IMR-90 (cell line): Measurements from ENCODE around the gene MAPKAPK2. TPM values are rescaled to one million over a fixed set of nuclear protein-coding genes. Genes with fewer than 3 reads are reported as not detected.

Experiments used
- ATAC-seq: fragments of 200-7000 bp; cut with Tn5 transposase; 2 replicates; pipeline ENCODE4 v1.9.1; 2020; ENCODE audit warnings: low read depth, mild to moderate bottlenecking, moderate library complexity
- BruUV-seq: library from RNA; stranded (reverse); fragments of 400-500 nt; replicated peaks from 2 replicates; lab custom pipeline; 2021; lab: Mats Ljungman, UMichigan
- CTCF ChIA-PET: fragments of 300-600 bp; formaldehyde crosslinking; extraction: SDS; loops from one replicate; lab custom pipeline; 2021; ENCODE audit warnings: antibody characterized with exemption; lab: Yijun Ruan, JAX
- POLR2A ChIA-PET: fragments of 300-600 bp; sonication (Branson Sonifier 250); formaldehyde crosslinking; loops from one replicate; lab custom pipeline; 2022; ENCODE audit warnings: antibody characterized with exemption; ENCODE audit not compliant: unreplicated experiment; lab: Charles Lee
- DNase-seq: peaks from one replicate; pipeline ENCODE4 v3.0.0; 2013
- H2AFZ ChIP-seq: replicated peaks from 2 replicates; pipeline ENCODE3; 2013; ENCODE audit warnings: low read length, mild to moderate bottlenecking; ENCODE audit not compliant: poor library complexity
- H2AK5ac ChIP-seq: 2 replicates; pipeline ENCODE4 v1.6.1; 2013; ENCODE audit warnings: low read depth, low read length, inconsistent platforms
- H2AK9ac ChIP-seq: replicated peaks from 2 replicates; pipeline ENCODE3; 2013; ENCODE audit warnings: mild to moderate bottlenecking, low read depth, low read length, moderate library complexity; ENCODE audit not compliant: poor library complexity
- H2BK120ac ChIP-seq: 2 replicates; pipeline ENCODE4 v1.6.1; 2013; ENCODE audit warnings: low read depth, low read length, inconsistent platforms
- H2BK15ac ChIP-seq: 3 replicates; pipeline ENCODE4 v1.6.1; 2013; ENCODE audit warnings: low read depth, low read length, inconsistent platforms
- H2BK20ac ChIP-seq: 2 replicates; pipeline ENCODE4 v1.6.1; 2013; ENCODE audit warnings: low read depth, mild to moderate bottlenecking, inconsistent platforms, low read length, moderate library complexity
- H2BK5ac ChIP-seq: 2 replicates; pipeline ENCODE4 v1.6.1; 2013; ENCODE audit warnings: mild to moderate bottlenecking, low read depth, low read length, inconsistent platforms; ENCODE audit not compliant: poor library complexity, severe bottlenecking
- H3K14ac ChIP-seq: replicated peaks from 2 replicates; pipeline ENCODE4 v1.6.1; 2013; ENCODE audit warnings: low read depth, low read length, inconsistent platforms
- H3K18ac ChIP-seq: 2 replicates; pipeline ENCODE4 v1.6.1; 2013; ENCODE audit warnings: low read depth, low read length, control low read depth
- H3K23ac ChIP-seq: 2 replicates; pipeline ENCODE4 v1.6.1; 2013; ENCODE audit warnings: low read depth, low read length, inconsistent platforms
- H3K27ac ChIP-seq: 2 replicates; pipeline ENCODE4 v1.5.1; 2013; ENCODE audit warnings: mild to moderate bottlenecking, control low read depth, low read length; ENCODE audit not compliant: insufficient read depth
- H3K27me3 ChIP-seq: 2 replicates; pipeline ENCODE4 v1.6.1; 2013; ENCODE audit warnings: low read length; ENCODE audit not compliant: control insufficient read depth, insufficient read depth
- H3K36me3 ChIP-seq: 2 replicates; pipeline ENCODE4 v1.6.1; 2013; ENCODE audit warnings: low read length, mixed read lengths; ENCODE audit not compliant: control insufficient read depth, insufficient read depth
- H3K4ac ChIP-seq: 2 replicates; pipeline ENCODE4 v1.6.1; 2013; ENCODE audit warnings: low read depth, low read length, inconsistent platforms
- H3K4me1 ChIP-seq: 2 replicates; pipeline ENCODE4 v1.6.1; 2013; ENCODE audit warnings: low read length, mixed read lengths; ENCODE audit not compliant: control insufficient read depth, insufficient read depth
- H3K4me2 ChIP-seq: 2 replicates; pipeline ENCODE4 v1.6.1; 2013; ENCODE audit warnings: low read depth, mild to moderate bottlenecking, control low read depth, low read length, moderate library complexity
- H3K4me3 ChIP-seq: 2 replicates; pipeline ENCODE4 v1.5.1; 2013; ENCODE audit warnings: low read depth, mild to moderate bottlenecking, control low read depth, low read length, moderate library complexity; ENCODE audit not compliant: insufficient read depth
- H3K56ac ChIP-seq: 2 replicates; pipeline ENCODE4 v1.6.1; 2013; ENCODE audit warnings: low read length, inconsistent platforms; ENCODE audit not compliant: insufficient read depth; ENCODE audit errors: extremely low read depth
- H3K79me1 ChIP-seq, 2 experiments: 2 replicates each; pipeline ENCODE4 v1.6.1; 2013; ENCODE audit warnings: low read length in 2 of 2, inconsistent platforms in 1 of 2, low read depth in 1 of 2
- H3K9ac ChIP-seq: 2 replicates; pipeline ENCODE4 v1.6.1; 2013; ENCODE audit warnings: low read depth, low read length, control low read depth
- H3K9me1 ChIP-seq: 2 replicates; pipeline ENCODE4 v1.6.1; 2013; ENCODE audit warnings: low read length, inconsistent platforms; ENCODE audit not compliant: insufficient read depth
- H3K9me3 ChIP-seq: 2 replicates; pipeline ENCODE4 v1.6.1; 2013; ENCODE audit warnings: low read length; ENCODE audit not compliant: control insufficient read depth, insufficient read depth
- H4K20me1 ChIP-seq: 2 replicates; pipeline ENCODE4 v1.6.1; 2013; ENCODE audit warnings: low read length, inconsistent platforms; ENCODE audit not compliant: insufficient read depth
- H4K5ac ChIP-seq: 2 replicates; pipeline ENCODE4 v1.6.1; 2013; ENCODE audit warnings: mild to moderate bottlenecking, low read depth, low read length, control low read depth
- H4K8ac ChIP-seq, 2 experiments: 2 replicates each; pipeline ENCODE4 v1.6.1; 2013; ENCODE audit warnings: low read depth in 2 of 2, low read length in 2 of 2, control low read depth in 1 of 2, inconsistent platforms in 1 of 2
- H4K91ac ChIP-seq: 2 replicates; pipeline ENCODE4 v1.6.1; 2013; ENCODE audit warnings: low read depth, low read length, inconsistent platforms; ENCODE audit not compliant: insufficient read depth
- BHLHE40 ChIP-seq: fragments of 150-350 bp; IDR thresholded peaks from 2 replicates; pipeline ENCODE4 v1.6.1; 2016; ENCODE audit warnings: mild to moderate bottlenecking, low read depth, low read length
- CEBPB ChIP-seq: IDR thresholded peaks from 2 replicates; pipeline ENCODE4 v1.6.1; 2012; ENCODE audit warnings: low read depth, low read length, improper control_type of control experiment
- CHD1 ChIP-seq: IDR thresholded peaks from 2 replicates; pipeline ENCODE4 v1.6.1; 2012; ENCODE audit warnings: low read depth, low read length, improper control_type of control experiment
- CTCF ChIP-seq: conservative IDR thresholded peaks from 2 replicates; pipeline ENCODE4 v1.5.1; 2012; ENCODE audit warnings: mild to moderate bottlenecking, low read depth, low read length, improper control_type of control experiment
- ELK1 ChIP-seq: fragments of 150-350 bp; IDR thresholded peaks from 2 replicates; pipeline ENCODE4 v1.6.1; 2016; ENCODE audit warnings: low read depth, mild to moderate bottlenecking, low read length, moderate library complexity, borderline replicate concordance
- FOS ChIP-seq: fragments of 150-350 bp; IDR thresholded peaks from 2 replicates; pipeline ENCODE4 v1.6.1; 2016; ENCODE audit warnings: low read depth, low read length
- MAFK ChIP-seq: IDR thresholded peaks from 2 replicates; pipeline ENCODE4 v1.6.1; 2012; ENCODE audit warnings: low read depth, low read length, improper control_type of control experiment
- MAZ ChIP-seq: IDR thresholded peaks from 2 replicates; pipeline ENCODE4 v1.6.1; 2012; ENCODE audit warnings: low read depth, mild to moderate bottlenecking, low read length, improper control_type of control experiment, moderate library complexity, borderline replicate concordance
- MXI1 ChIP-seq: IDR thresholded peaks from 2 replicates; pipeline ENCODE4 v1.6.1; 2012; ENCODE audit warnings: low read depth, mild to moderate bottlenecking, low read length, moderate library complexity, borderline replicate concordance
- NFE2L2 ChIP-seq: fragments of 150-350 bp; IDR thresholded peaks from 2 replicates; pipeline ENCODE4 v1.6.1; 2016; ENCODE audit warnings: low read depth, mild to moderate bottlenecking, low read length
- POLR2A ChIP-seq: IDR thresholded peaks from 2 replicates; pipeline ENCODE4 v1.6.1; 2012; ENCODE audit warnings: mild to moderate bottlenecking, low read depth, low read length
- RAD21 ChIP-seq: IDR thresholded peaks from 2 replicates; pipeline ENCODE4 v1.6.1; 2012; ENCODE audit warnings: low read length, improper control_type of control experiment
- RCOR1 ChIP-seq: IDR thresholded peaks from 2 replicates; pipeline ENCODE4 v1.6.1; 2012; ENCODE audit warnings: mild to moderate bottlenecking, low read length, improper control_type of control experiment; ENCODE audit not compliant: insufficient replicate concordance
- RFX5 ChIP-seq: IDR thresholded peaks from 2 replicates; pipeline ENCODE4 v1.8.0; 2012; ENCODE audit warnings: low read depth, mild to moderate bottlenecking, low read length, moderate library complexity
- SMC3 ChIP-seq: fragments of 150-350 bp; IDR thresholded peaks from 2 replicates; pipeline ENCODE4 v1.6.1; 2016; ENCODE audit warnings: low read depth, mild to moderate bottlenecking, antibody characterized with exemption, low read length, moderate library complexity
- USF2 ChIP-seq: fragments of 150-350 bp; IDR thresholded peaks from 2 replicates; pipeline ENCODE4 v1.6.1; 2017; ENCODE audit warnings: mild to moderate bottlenecking, antibody characterized with exemption, low read length, low read depth
- WGBS, 2 experiments: methylation state at CpG; one replicate each; pipeline versions ENCODE4 v1.1.5 to v1.1.7; 2013; ENCODE audit warnings: missing lambda C conversion rate in 2 of 2; ENCODE audit not compliant: insufficient read length in 1 of 2; ENCODE audit errors: extremely low coverage in 2 of 2; 5-methylcytosine and 5-hydroxymethylcytosine counted together
- dilution Hi-C: fragments of 300-500 bp; cut with HindIII; formaldehyde crosslinking; loops from one replicate; pipeline ENCODE4 v1.14.3; 2018; ENCODE audit warnings: low sequenced_read_pairs; ENCODE audit not compliant: unreplicated experiment
- in situ Hi-C: fragments of 300-500 bp; cut with MboI; formaldehyde crosslinking; loops from 3 replicates; pipeline ENCODE4 v1.14.3; 2019; ENCODE audit warnings: low sequenced_read_pairs, inconsistent platforms, mixed read lengths
- intact Hi-C: fragments of 100-400 bp; cut with micrococcal nuclease; formaldehyde crosslinking; loops from 2 replicates; pipeline ENCODE4 v1.10.0; 2022
- polyA plus RNA-seq, 3 experiments: library from polyadenylated mRNA; depleted of rRNA; stranded (reverse); fragments of >200 nt; gene quantifications; 2 replicates each; pipeline ENCODE4 v1.2.3, GENCODE V29; 2012; ENCODE audit warnings: low replicate concordance in 1 of 3
- total RNA-seq: library from RNA; depleted of rRNA; stranded (reverse); fragments of >200 nt; gene quantifications from 2 replicates; pipeline ENCODE4 v1.2.3, GENCODE V29; 2012

Gene MAPKAPK2
- total and polyA plus RNA-seq, 2 of the 4 experiments (the other 2 are of a cell fraction), result 56.5 to 66.4 TPM

GRCh38 chr1:206703661-206704060, 19.0 kb downstream of the MAPKAPK2 start:
- no peak overlapping the region for H3K14ac ChIP-seq
- H2BK120ac ChIP-seq, result no peak overlapping the region
- no peak for ATAC-seq
- H3K18ac ChIP-seq, result no peak overlapping the region
- in situ Hi-C loops (no loop called here), intact Hi-C loops (loop anchor here (2.0 kb wide), 1 partner anchor 17 kb away; no protein-coding TSS in a partner anchor), dilution Hi-C loops (no loop called here)
- peaks cover 2% of the 10 kb centered on the region; the same call in 1 of the 2 replicates for H3K36me3 ChIP-seq
- H3K4me1 ChIP-seq, result peaks cover 39% of the 10 kb centered on the region
- H3K4me3 ChIP-seq, result no peak overlapping the region
- H2BK15ac ChIP-seq, result no peak overlapping the region
- no peak overlapping the region for H3K9ac ChIP-seq
- no peak overlapping the region for H3K56ac ChIP-seq
- peaks cover 100% of the 10 kb centered on the region for H4K20me1 ChIP-seq
- H2AFZ ChIP-seq, result no peak overlapping the region
- BruUV-seq, result no TSS peak
- H3K4ac ChIP-seq, result no peak overlapping the region
- no peak overlapping the region for H4K8ac ChIP-seq
- H2BK20ac ChIP-seq, result no peak overlapping the region
- H3K27ac ChIP-seq, result no peak overlapping the region
- TF ChIP-seq RFX5, result no peak
- no peak for TF ChIP-seq NFE2L2
- TF ChIP-seq RAD21, result no peak
- no peak for TF ChIP-seq ELK1
- no peak for TF ChIP-seq RCOR1
- TF ChIP-seq CTCF, result no peak
- no peak for TF ChIP-seq BHLHE40
- no peak for TF ChIP-seq MAZ
- TF ChIP-seq CHD1, result no peak
- TF ChIP-seq MXI1, result no peak
- no peak for TF ChIP-seq SMC3
- TF ChIP-seq CEBPB, result no peak
- TF ChIP-seq POLR2A, result no peak
- TF ChIP-seq FOS, result no peak
- TF ChIP-seq MAFK, result no peak
- TF ChIP-seq USF2, result no peak
- H3K9me3 ChIP-seq, result no peaks in the 10 kb centered on the region
- POLR2A ChIA-PET, result no interaction called here
- no peak overlapping the region for H3K23ac ChIP-seq
- no peaks in the 10 kb centered on the region for H3K27me3 ChIP-seq
- H2AK5ac ChIP-seq, result no peak overlapping the region
- peaks cover 21 to 98% of the 10 kb centered on the region in 2 experiments; a peak in 3 of 4 replicates for H3K79me1 ChIP-seq
- H4K5ac ChIP-seq, result no peak overlapping the region
- CTCF ChIA-PET, result interaction anchor here (1.9 kb wide), 1 partner anchor 39 kb away, joined by 6 read pairs; no protein-coding TSS in a partner anchor
- no peak overlapping the region for H2AK9ac ChIP-seq
- peaks cover 67% of the 10 kb centered on the region for H3K9me1 ChIP-seq
- H4K91ac ChIP-seq, result no peak overlapping the region
- H2BK5ac ChIP-seq, result no peak overlapping the region
- WGBS, 2 experiments, result 33% methylated on average over 1 of the region's 4 CpGs; no CpG with 5 or more reads in 1 of the 2 experiments
- peak; percentile 49 for DNase-seq
- H3K4me2 ChIP-seq, result no peak overlapping the region
